Measurements from ENCODE around the gene MARCKSL1. TPM values are rescaled to one million over a fixed set of nuclear protein-coding genes. Genes with fewer than 3 reads are reported as not detected.
A peak's percentile ranks its signal among the peaks of the same experiment; 100 is the strongest.

The MARCKSL1 gene
- total and polyA plus RNA-seq, 2 of the 13 experiments (the other 11 are each of a cell fraction or from before 2014, with no cell fraction given), result 81.9 to 155 TPM

DNA sequence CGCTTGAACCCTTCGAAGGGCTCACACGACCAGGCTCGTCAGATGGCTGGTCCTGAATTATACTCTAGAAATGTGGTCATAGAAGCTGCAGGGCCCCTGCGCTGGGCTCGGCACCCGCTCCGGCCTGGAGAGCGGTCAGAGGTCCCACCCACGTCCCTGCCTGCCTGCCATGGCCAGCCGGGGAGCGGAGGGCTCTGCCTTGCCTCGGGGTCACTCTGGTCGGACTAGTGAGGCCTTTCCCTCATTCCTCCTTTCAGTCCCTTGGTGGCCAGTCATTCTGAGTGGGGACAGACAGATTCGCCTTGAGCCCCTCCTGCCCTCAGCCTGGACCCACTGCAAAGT is 529 bp upstream of the MARCKSL1 start (continued):
- TF ChIP-seq, protein P1, sequence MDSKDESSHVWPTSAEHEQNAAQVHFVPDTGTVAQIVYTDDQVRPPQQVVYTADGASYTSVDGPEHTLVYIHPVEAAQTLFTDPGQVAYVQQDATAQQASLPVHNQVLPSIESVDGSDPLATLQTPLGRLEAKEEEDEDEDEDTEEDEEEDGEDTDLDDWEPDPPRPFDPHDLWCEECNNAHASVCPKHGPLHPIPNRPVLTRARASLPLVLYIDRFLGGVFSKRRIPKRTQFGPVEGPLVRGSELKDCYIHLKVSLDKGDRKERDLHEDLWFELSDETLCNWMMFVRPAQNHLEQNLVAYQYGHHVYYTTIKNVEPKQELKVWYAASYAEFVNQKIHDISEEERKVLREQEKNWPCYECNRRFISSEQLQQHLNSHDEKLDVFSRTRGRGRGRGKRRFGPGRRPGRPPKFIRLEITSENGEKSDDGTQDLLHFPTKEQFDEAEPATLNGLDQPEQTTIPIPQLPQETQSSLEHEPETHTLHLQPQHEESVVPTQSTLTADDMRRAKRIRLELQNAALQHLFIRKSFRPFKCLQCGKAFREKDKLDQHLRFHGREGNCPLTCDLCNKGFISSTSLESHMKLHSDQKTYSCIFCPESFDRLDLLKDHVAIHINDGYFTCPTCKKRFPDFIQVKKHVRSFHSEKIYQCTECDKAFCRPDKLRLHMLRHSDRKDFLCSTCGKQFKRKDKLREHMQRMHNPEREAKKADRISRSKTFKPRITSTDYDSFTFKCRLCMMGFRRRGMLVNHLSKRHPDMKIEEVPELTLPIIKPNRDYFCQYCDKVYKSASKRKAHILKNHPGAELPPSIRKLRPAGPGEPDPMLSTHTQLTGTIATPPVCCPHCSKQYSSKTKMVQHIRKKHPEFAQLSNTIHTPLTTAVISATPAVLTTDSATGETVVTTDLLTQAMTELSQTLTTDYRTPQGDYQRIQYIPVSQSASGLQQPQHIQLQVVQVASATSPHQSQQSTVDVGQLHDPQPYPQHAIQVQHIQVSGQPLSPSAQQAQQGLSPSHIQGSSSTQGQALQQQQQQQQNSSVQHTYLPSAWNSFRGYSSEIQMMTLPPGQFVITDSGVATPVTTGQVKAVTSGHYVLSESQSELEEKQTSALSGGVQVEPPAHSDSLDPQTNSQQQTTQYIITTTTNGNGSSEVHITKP (CRISPR knock-in tag; IDR thresholded peaks at IDR 0.05; ENCODE audit: low read depth), result 0 out of 2 replicates have a peak, but pooled peaks have one; percentile 4
- TF ChIP-seq EP300 (IDR thresholded peaks at IDR 0.05; ENCODE audit: low read depth in 2 of 2, low read length in 2 of 2), result no peak
- TF ChIP-seq EP300 (CRISPR knock-in tag; IDR thresholded peaks at IDR 0.05; ENCODE audit: borderline replicate concordance), result no peak
- no peak for TF ChIP-seq ZNF552 (CRISPR knock-in tag; IDR thresholded peaks at IDR 0.05; ENCODE audit: borderline replicate concordance)
- TF ChIP-seq, protein P2, sequence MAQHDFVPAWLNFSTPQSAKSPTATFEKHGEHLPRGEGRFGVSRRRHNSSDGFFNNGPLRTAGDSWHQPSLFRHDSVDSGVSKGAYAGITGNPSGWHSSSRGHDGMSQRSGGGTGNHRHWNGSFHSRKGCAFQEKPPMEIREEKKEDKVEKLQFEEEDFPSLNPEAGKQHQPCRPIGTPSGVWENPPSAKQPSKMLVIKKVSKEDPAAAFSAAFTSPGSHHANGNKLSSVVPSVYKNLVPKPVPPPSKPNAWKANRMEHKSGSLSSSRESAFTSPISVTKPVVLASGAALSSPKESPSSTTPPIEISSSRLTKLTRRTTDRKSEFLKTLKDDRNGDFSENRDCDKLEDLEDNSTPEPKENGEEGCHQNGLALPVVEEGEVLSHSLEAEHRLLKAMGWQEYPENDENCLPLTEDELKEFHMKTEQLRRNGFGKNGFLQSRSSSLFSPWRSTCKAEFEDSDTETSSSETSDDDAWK (CRISPR knock-in tag; IDR thresholded peaks at IDR 0.05), result no peak
- TF ChIP-seq, protein P3, sequence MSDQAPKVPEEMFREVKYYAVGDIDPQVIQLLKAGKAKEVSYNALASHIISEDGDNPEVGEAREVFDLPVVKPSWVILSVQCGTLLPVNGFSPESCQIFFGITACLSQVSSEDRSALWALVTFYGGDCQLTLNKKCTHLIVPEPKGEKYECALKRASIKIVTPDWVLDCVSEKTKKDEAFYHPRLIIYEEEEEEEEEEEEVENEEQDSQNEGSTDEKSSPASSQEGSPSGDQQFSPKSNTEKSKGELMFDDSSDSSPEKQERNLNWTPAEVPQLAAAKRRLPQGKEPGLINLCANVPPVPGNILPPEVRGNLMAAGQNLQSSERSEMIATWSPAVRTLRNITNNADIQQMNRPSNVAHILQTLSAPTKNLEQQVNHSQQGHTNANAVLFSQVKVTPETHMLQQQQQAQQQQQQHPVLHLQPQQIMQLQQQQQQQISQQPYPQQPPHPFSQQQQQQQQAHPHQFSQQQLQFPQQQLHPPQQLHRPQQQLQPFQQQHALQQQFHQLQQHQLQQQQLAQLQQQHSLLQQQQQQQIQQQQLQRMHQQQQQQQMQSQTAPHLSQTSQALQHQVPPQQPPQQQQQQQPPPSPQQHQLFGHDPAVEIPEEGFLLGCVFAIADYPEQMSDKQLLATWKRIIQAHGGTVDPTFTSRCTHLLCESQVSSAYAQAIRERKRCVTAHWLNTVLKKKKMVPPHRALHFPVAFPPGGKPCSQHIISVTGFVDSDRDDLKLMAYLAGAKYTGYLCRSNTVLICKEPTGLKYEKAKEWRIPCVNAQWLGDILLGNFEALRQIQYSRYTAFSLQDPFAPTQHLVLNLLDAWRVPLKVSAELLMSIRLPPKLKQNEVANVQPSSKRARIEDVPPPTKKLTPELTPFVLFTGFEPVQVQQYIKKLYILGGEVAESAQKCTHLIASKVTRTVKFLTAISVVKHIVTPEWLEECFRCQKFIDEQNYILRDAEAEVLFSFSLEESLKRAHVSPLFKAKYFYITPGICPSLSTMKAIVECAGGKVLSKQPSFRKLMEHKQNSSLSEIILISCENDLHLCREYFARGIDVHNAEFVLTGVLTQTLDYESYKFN (CRISPR knock-in tag; conservative IDR thresholded peaks at IDR 0.05), result 0 out of 2 replicates have a peak, but pooled peaks have one; percentile 10
- TF ChIP-seq ZNF850 (CRISPR knock-in tag; conservative IDR thresholded peaks at IDR 0.05), result no peak
- TF ChIP-seq, protein P4, sequence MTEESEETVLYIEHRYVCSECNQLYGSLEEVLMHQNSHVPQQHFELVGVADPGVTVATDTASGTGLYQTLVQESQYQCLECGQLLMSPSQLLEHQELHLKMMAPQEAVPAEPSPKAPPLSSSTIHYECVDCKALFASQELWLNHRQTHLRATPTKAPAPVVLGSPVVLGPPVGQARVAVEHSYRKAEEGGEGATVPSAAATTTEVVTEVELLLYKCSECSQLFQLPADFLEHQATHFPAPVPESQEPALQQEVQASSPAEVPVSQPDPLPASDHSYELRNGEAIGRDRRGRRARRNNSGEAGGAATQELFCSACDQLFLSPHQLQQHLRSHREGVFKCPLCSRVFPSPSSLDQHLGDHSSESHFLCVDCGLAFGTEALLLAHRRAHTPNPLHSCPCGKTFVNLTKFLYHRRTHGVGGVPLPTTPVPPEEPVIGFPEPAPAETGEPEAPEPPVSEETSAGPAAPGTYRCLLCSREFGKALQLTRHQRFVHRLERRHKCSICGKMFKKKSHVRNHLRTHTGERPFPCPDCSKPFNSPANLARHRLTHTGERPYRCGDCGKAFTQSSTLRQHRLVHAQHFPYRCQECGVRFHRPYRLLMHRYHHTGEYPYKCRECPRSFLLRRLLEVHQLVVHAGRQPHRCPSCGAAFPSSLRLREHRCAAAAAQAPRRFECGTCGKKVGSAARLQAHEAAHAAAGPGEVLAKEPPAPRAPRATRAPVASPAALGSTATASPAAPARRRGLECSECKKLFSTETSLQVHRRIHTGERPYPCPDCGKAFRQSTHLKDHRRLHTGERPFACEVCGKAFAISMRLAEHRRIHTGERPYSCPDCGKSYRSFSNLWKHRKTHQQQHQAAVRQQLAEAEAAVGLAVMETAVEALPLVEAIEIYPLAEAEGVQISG (CRISPR knock-in tag; IDR thresholded peaks at IDR 0.05), result no peak
- peak; percentile 59; the same call in 1 of the 2 replicates for TF ChIP-seq ZNF598 (CRISPR knock-in tag; IDR thresholded peaks at IDR 0.05; ENCODE audit: borderline replicate concordance)
- TF ChIP-seq, protein P5, sequence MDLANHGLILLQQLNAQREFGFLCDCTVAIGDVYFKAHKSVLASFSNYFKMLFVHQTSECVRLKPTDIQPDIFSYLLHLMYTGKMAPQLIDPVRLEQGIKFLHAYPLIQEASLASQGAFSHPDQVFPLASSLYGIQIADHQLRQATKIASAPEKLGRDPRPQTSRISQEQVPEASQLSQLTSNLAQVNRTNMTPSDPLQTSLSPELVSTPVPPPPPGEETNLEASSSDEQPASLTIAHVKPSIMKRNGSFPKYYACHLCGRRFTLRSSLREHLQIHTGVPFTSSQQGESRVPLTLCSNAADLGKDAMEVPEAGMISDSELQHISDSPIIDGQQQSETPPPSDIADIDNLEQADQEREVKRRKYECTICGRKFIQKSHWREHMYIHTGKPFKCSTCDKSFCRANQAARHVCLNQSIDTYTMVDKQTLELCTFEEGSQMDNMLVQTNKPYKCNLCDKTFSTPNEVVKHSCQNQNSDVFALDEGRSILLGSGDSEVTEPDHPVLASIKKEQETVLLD (CRISPR knock-in tag; IDR thresholded peaks at IDR 0.05; ENCODE audit: low read depth), result no peak
- no peak for TF ChIP-seq RARG (CRISPR knock-in tag; IDR thresholded peaks at IDR 0.05; ENCODE audit: low read depth)
- no peak for TF ChIP-seq FOXA1 (IDR thresholded peaks at IDR 0.05)
- no peak for TF ChIP-seq FOXA1 (CRISPR knock-in tag; IDR thresholded peaks at IDR 0.05)
- TF ChIP-seq, protein P6, sequence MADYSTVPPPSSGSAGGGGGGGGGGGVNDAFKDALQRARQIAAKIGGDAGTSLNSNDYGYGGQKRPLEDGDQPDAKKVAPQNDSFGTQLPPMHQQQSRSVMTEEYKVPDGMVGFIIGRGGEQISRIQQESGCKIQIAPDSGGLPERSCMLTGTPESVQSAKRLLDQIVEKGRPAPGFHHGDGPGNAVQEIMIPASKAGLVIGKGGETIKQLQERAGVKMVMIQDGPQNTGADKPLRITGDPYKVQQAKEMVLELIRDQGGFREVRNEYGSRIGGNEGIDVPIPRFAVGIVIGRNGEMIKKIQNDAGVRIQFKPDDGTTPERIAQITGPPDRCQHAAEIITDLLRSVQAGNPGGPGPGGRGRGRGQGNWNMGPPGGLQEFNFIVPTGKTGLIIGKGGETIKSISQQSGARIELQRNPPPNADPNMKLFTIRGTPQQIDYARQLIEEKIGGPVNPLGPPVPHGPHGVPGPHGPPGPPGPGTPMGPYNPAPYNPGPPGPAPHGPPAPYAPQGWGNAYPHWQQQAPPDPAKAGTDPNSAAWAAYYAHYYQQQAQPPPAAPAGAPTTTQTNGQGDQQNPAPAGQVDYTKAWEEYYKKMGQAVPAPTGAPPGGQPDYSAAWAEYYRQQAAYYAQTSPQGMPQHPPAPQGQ (CRISPR knock-in tag; IDR thresholded peaks at IDR 0.05; ENCODE audit: borderline replicate concordance), result no peak

All from HepG2 (cell line).